Upper lobe of right lung (tissue), 1 donor: ENCODE results near the gene NRP1. TPM values are rescaled to one million over a fixed set of nuclear protein-coding genes. Genes with fewer than 3 reads are reported as not detected.

Source experiments
- ATAC-seq: fragments of 200-7000 bp; cut with Tn5 transposase; one replicate; pipeline ENCODE4 v1.9.1; 2020; ENCODE audit warnings: mild to moderate bottlenecking, moderate library complexity
- DNase-seq: peaks from one replicate; pipeline ENCODE4 v3.0.0-alpha.2; 2020
- H3K27ac ChIP-seq: fragments of 200-600 bp; one replicate; pipeline ENCODE4 v1.8.0; 2022
- H3K27me3 ChIP-seq: fragments of 200-600 bp; one replicate; pipeline ENCODE4 v1.8.0; 2022; ENCODE audit warnings: mild to moderate bottlenecking
- H3K36me3 ChIP-seq: fragments of 200-600 bp; one replicate; pipeline ENCODE4 v1.8.0; 2022
- H3K4me1 ChIP-seq: fragments of 200-600 bp; one replicate; pipeline ENCODE4 v1.8.0; 2022
- H3K4me3 ChIP-seq: fragments of 200-600 bp; one replicate; pipeline ENCODE4 v1.8.0; 2022; ENCODE audit warnings: mild to moderate bottlenecking
- H3K9me3 ChIP-seq: fragments of 200-600 bp; one replicate; pipeline ENCODE4 v1.8.0; 2022
- intact Hi-C: fragments of 100-400 bp; cut with DNase I; formaldehyde crosslinking; loops from one replicate; pipeline ENCODE4 v1.11.0; 2022
- total RNA-seq: library from RNA; stranded (reverse); fragmentation: NEBNext Ultra II Directional; extraction: Animal tissue kit (Norgen Biotek cat#: 25700); gene quantifications from one replicate; pipeline ENCODE4 v1.2.1, GENCODE V29; 2021
- TF ChIP-seq, protein P1 (sequence below): fragments of 200-600 bp; IDR thresholded peaks from one replicate; pipeline ENCODE4 v1.8.0; 2022; ENCODE audit warnings: antibody characterized with exemption
- donor health status: DM: no; HTN: yes; CAD: no; lungs with severe emphysema.

Gene NRP1
- total RNA-seq, 1 donor from 2014 or later = 139 TPM

DNA sequence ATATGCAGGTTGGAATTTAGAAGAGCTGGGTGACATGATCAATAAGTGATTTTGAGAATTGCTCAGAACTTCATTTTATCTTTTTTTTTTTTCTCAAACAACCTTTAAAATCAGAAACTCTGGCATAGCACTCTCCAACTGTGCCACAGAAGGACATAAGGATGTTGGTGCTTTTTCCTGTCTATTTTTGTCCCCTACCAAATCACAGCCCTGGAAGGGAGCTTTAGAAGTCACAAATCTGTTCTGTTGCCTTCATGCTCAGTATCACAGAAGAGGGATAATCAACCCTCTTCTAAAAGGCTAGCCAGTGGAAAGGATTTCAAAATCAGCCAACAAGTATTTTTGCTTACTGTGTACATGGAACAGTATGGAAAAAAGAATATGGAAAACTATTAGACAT, 14.8 kb upstream of the NRP1 start:
- no peak overlapping the region for H3K4me3 ChIP-seq
- ATAC-seq (no peak), DNase-seq (no peak)
- H3K9me3 ChIP-seq = no peaks in the 10 kb centered on the region
- no peak overlapping the region for H3K27ac ChIP-seq
- no peaks in the 10 kb centered on the region for H3K27me3 ChIP-seq
- no peaks in the 10 kb centered on the region for H3K36me3 ChIP-seq
- H3K4me1 ChIP-seq = peaks cover 5% of the 10 kb centered on the region
- TF ChIP-seq, protein P1, sequence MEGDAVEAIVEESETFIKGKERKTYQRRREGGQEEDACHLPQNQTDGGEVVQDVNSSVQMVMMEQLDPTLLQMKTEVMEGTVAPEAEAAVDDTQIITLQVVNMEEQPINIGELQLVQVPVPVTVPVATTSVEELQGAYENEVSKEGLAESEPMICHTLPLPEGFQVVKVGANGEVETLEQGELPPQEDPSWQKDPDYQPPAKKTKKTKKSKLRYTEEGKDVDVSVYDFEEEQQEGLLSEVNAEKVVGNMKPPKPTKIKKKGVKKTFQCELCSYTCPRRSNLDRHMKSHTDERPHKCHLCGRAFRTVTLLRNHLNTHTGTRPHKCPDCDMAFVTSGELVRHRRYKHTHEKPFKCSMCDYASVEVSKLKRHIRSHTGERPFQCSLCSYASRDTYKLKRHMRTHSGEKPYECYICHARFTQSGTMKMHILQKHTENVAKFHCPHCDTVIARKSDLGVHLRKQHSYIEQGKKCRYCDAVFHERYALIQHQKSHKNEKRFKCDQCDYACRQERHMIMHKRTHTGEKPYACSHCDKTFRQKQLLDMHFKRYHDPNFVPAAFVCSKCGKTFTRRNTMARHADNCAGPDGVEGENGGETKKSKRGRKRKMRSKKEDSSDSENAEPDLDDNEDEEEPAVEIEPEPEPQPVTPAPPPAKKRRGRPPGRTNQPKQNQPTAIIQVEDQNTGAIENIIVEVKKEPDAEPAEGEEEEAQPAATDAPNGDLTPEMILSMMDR = no peak
- intact Hi-C loops = no loop called here

DNA sequence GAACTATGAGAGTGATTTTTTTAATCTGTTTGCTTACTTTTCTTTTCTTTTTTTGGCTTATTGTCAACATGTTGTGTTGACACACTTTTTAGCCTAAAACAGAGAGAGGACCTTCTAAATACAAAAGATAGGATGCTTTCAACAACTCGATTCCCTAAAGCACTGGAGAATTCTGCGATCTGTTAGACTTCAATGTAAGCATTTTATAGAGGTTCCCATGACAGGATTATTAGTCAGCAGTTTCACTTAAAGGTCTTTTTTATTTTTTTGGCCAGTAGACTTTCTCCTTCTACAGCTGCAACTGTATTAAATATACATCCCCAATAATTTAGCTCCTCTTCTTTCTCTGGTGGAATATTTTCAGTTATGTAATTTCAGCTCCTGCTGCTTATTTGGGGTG, 12.7 kb upstream of the NRP1 start:
- Histone ChIP-seq H3K27ac (no peak overlapping the region), H3K4me3 (no peak overlapping the region), H3K36me3 (no peaks in the 10 kb centered on the region), H3K4me1 (peaks cover 5% of the 10 kb centered on the region), H3K9me3 (no peaks in the 10 kb centered on the region), H3K27me3 (no peaks in the 10 kb centered on the region)
- intact Hi-C loops = no loop called here
- DNase-seq = no peak
- no peak for ATAC-seq
- TF ChIP-seq, protein P1 = no peak

DNA sequence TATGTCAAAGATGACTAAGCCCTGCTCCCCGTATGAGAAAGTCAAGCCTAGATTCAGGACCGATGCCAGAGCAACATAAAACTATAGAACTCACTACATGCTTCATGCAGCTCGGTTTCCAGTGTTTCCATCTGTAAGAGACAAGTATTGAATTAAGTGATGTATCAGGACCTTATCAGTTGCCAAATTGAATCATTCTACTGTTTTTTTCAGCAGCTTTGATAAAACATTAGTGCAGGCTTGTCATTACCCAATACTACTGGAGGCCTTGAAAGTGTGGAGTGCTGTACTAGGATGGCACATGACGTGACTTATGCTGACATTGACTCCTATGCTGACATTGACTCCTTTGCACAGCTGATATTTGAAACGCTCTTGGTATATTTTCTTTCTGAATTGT, 10.8 kb upstream of the NRP1 start:
- H3K36me3 ChIP-seq = no peaks in the 10 kb centered on the region
- H3K9me3 ChIP-seq = no peaks in the 10 kb centered on the region
- TF ChIP-seq, protein P1 = no peak
- H3K27ac ChIP-seq = no peak overlapping the region
- DNase-seq (no peak), ATAC-seq (no peak)
- H3K4me3 ChIP-seq = no peak overlapping the region
- intact Hi-C loops = no loop called here
- peaks cover 16% of the 10 kb centered on the region for H3K4me1 ChIP-seq
- no peaks in the 10 kb centered on the region for H3K27me3 ChIP-seq

DNA sequence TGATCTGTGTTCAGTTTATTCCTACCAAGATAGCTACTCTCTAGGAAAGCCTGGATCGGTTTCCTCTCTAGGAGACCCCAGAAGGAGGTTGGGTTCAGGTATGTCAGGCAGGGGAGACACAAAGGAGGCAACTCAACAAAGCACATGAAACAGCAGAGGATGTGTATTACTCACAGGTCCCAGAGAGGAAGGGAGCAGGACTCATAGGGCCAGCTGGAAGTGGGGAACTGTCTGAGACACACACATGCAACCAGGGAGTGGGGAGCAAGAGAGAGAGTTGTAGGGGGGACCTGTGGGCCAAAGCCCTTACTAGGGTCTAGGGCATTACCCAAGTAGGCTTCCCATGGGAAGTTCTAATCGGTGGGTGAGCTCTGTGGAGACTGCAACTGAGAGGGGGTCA, 10.2 kb upstream of the NRP1 start:
- intact Hi-C loops = no loop called here
- DNase-seq = no peak
- ATAC-seq = no peak
- Histone ChIP-seq H3K4me3 (no peak overlapping the region), H3K27ac (no peak overlapping the region), H3K4me1 (peaks cover 16% of the 10 kb centered on the region), H3K36me3 (no peaks in the 10 kb centered on the region), H3K27me3 (no peaks in the 10 kb centered on the region), H3K9me3 (no peaks in the 10 kb centered on the region)
- TF ChIP-seq, protein P1 = no peak

DNA sequence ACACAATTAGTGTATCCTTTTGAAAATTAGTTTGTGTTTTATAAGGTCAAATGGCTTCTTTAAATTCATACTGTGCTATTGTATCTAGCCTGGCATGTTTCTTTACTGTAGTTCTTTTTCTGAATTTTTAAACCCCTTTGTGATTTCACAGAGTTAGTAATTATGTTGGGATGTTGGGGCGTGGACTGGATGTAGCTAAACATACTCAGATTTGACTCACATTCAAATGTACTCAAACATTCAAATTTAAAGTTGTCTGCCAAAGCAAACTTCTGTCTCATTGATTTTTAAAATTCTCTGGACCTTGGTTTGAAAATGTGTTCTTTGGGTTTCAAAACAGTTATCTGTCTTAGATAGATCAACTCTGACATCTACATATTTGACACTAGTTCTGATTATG, 7.2 kb upstream of the NRP1 start:
- no peak for ATAC-seq

More for the DNA sequence above, 7.2 kb upstream of the NRP1 start:
- TF ChIP-seq, protein P1 = no peak
- Histone ChIP-seq H3K9me3 (no peaks in the 10 kb centered on the region), H3K27ac (no peak overlapping the region), H3K27me3 (no peaks in the 10 kb centered on the region), H3K4me1 (peaks cover 11% of the 10 kb centered on the region), H3K36me3 (no peaks in the 10 kb centered on the region), H3K4me3 (no peak overlapping the region)
- DNase-seq = no peak
- intact Hi-C loops = no loop called here
